Type B pancreatic cell (in vitro differentiated cells): ENCODE measurements around the gene UTY. TPM values are rescaled to one million over a fixed set of nuclear protein-coding genes. Genes with fewer than 3 reads are reported as not detected.

Source experiments
- DNase-seq: peaks from one replicate; pipeline ENCODE4 v3.0.0; 2021; ENCODE audit warnings: mixed read lengths; ENCODE audit not compliant: unreplicated experiment; ENCODE audit errors: extremely low spot score
- H3K27ac Mint-ChIP-seq: 2 replicates; pipeline ENCODE4 v1.8.0; 2021; ENCODE audit warnings: mild to moderate bottlenecking, mixed read lengths
- H3K27me3 Mint-ChIP-seq: 2 replicates; pipeline ENCODE4 v1.8.0; 2021; ENCODE audit warnings: mixed read lengths
- H3K36me3 Mint-ChIP-seq: 2 replicates; pipeline ENCODE4 v1.8.0; 2021; ENCODE audit warnings: mixed read lengths
- H3K4me1 Mint-ChIP-seq: one replicate; pipeline ENCODE4 v1.8.0; 2021; ENCODE audit warnings: mixed read lengths; ENCODE audit not compliant: unreplicated experiment
- H3K4me3 Mint-ChIP-seq: 2 replicates; pipeline ENCODE4 v1.8.0; 2021; ENCODE audit warnings: mild to moderate bottlenecking, mixed read lengths
- H3K9me3 Mint-ChIP-seq: 2 replicates; pipeline ENCODE4 v1.8.0; 2021; ENCODE audit warnings: mixed read lengths
- CTCF ChIP-seq: fragments of 200-600 bp; sonication (generic); conservative IDR thresholded peaks from 2 replicates; pipeline ENCODE4 v1.5.0; 2021; ENCODE audit warnings: antibody characterized with exemption, mild to moderate bottlenecking
- total RNA-seq: library from RNA; stranded (reverse); gene quantifications from 2 replicates; pipeline ENCODE4 v1.2.1, GENCODE V29; 2021; ENCODE audit warnings: low replicate concordance

The UTY gene
- total RNA-seq, 1 donor from 2014 or later = not detected

- H3K9me3 Mint-ChIP-seq = no peaks in the 10 kb centered on the region
- no peak for TF ChIP-seq CTCF
- H3K4me3 Mint-ChIP-seq = no peak overlapping the region
- H3K4me1 Mint-ChIP-seq = no peaks in the 10 kb centered on the region
- no peaks in the 10 kb centered on the region for H3K27me3 Mint-ChIP-seq
- no peaks in the 10 kb centered on the region for H3K36me3 Mint-ChIP-seq
- H3K27ac Mint-ChIP-seq = no peak overlapping the region
- DNase-seq = no peak
Observed at GRCh38 chrY:13250421-13250820, 229.4 kb downstream of the UTY start.

- no peaks in the 10 kb centered on the region for H3K9me3 Mint-ChIP-seq
- H3K27ac Mint-ChIP-seq = no peak overlapping the region
- no peaks in the 10 kb centered on the region for H3K4me1 Mint-ChIP-seq
Observed at GRCh38 chrY:13243716-13244115, 236.1 kb downstream of the UTY start.

GRCh38 chrY:13233901-13234300 lies 245.9 kb downstream of the UTY start:
- Mint-ChIP-seq H3K36me3 (no peaks in the 10 kb centered on the region), H3K27ac (no peak overlapping the region), H3K27me3 (no peaks in the 10 kb centered on the region), H3K4me3 (no peak overlapping the region), H3K9me3 (no peaks in the 10 kb centered on the region), H3K4me1 (no peaks in the 10 kb centered on the region)
- DNase-seq = no peak
- TF ChIP-seq CTCF = no peak

More at GRCh38 chrY:13243716-13244115, 236.1 kb downstream of the UTY start:
- Mint-ChIP-seq H3K27me3 (no peaks in the 10 kb centered on the region), H3K36me3 (no peaks in the 10 kb centered on the region), H3K4me3 (no peak overlapping the region)
- no peak for TF ChIP-seq CTCF
- no peak for DNase-seq

GRCh38 chrY:13233118-13233517 lies 246.7 kb downstream of the UTY start:
- H3K4me1 Mint-ChIP-seq = no peaks in the 10 kb centered on the region
- H3K27ac Mint-ChIP-seq = no peak overlapping the region
- DNase-seq = no peak
- TF ChIP-seq CTCF = no peak
- no peaks in the 10 kb centered on the region for H3K36me3 Mint-ChIP-seq
- no peaks in the 10 kb centered on the region for H3K27me3 Mint-ChIP-seq
- no peaks in the 10 kb centered on the region for H3K9me3 Mint-ChIP-seq
- no peak overlapping the region for H3K4me3 Mint-ChIP-seq

GRCh38 chrY:13227354-13227953 lies 252.4 kb downstream of the UTY start:
- Mint-ChIP-seq H3K9me3 (no peaks in the 10 kb centered on the region), H3K36me3 (no peaks in the 10 kb centered on the region), H3K4me1 (no peaks in the 10 kb centered on the region), H3K27me3 (no peaks in the 10 kb centered on the region), H3K27ac (no peak overlapping the region), H3K4me3 (no peak overlapping the region)
- TF ChIP-seq CTCF = no peak
- no peak for DNase-seq
